OCI-LY7 (cell line): ENCODE measurements around the gene CNOT6. TPM values are rescaled to one million over a fixed set of nuclear protein-coding genes. Genes with fewer than 3 reads are reported as not detected.

Experiments
- BruUV-seq: library from RNA; stranded (reverse); fragments of 400-500 nt; replicated peaks from 2 replicates; lab custom pipeline; 2021; lab: Mats Ljungman, UMichigan
- CTCF ChIA-PET: fragments of 300-600 bp; sonication (Branson Sonifier 250); formaldehyde crosslinking; loops from one replicate; lab custom pipeline; 2022; ENCODE audit warnings: antibody characterized with exemption; ENCODE audit not compliant: unreplicated experiment; lab: Charles Lee
- POLR2A ChIA-PET: fragments of 300-600 bp; sonication (Branson Sonifier 250); formaldehyde crosslinking; loops from one replicate; lab custom pipeline; 2022; ENCODE audit warnings: antibody characterized with exemption; lab: Charles Lee
- DNase-seq: peaks from one replicate; pipeline ENCODE4 v3.0.0-alpha.2; 2015; ENCODE audit warnings: low spot score
- H2AFZ ChIP-seq: fragments of 200-600 bp; sonication (generic), shearing (Covaris generic); 2 replicates; pipeline ENCODE4 v1.6.1; 2014; ENCODE audit warnings: mild to moderate bottlenecking, antibody characterized with exemption, low read length, moderate library complexity
- H3K27ac ChIP-seq: fragments of 200-600 bp; sonication (generic); 2 replicates; pipeline ENCODE4 v1.5.1; 2014; ENCODE audit warnings: mixed run types, low read depth, mild to moderate bottlenecking, moderate library complexity, low read length, inconsistent platforms; ENCODE audit not compliant: poor library complexity, severe bottlenecking
- H3K36me3 ChIP-seq: fragments of 200-600 bp; sonication (generic); 2 replicates; pipeline ENCODE4 v1.6.1; 2014; ENCODE audit warnings: mild to moderate bottlenecking, antibody characterized with exemption, low read length, moderate library complexity, mixed read lengths; ENCODE audit not compliant: insufficient read depth
- H3K4me1 ChIP-seq: fragments of 200-600 bp; sonication (generic); 2 replicates; pipeline ENCODE4 v1.5.1; 2014; ENCODE audit warnings: mild to moderate bottlenecking, low read length; ENCODE audit not compliant: insufficient read depth, poor library complexity, severe bottlenecking
- H3K4me2 ChIP-seq: fragments of 200-600 bp; sonication (generic); 2 replicates; pipeline ENCODE4 v1.6.1; 2014; ENCODE audit warnings: mild to moderate bottlenecking, low read length
- H3K4me3 ChIP-seq: fragments of 200-600 bp; sonication (generic); 2 replicates; pipeline ENCODE4 v1.5.1; 2014; ENCODE audit warnings: mild to moderate bottlenecking, low read depth, low read length; ENCODE audit not compliant: poor library complexity, severe bottlenecking
- H3K79me2 ChIP-seq: fragments of 200-600 bp; sonication (generic); 2 replicates; pipeline ENCODE4 v1.6.1; 2016; ENCODE audit warnings: low read depth, mild to moderate bottlenecking, low read length, moderate library complexity, mixed read lengths; ENCODE audit not compliant: insufficient read depth
- H3K9me2 ChIP-seq: fragments of 200-600 bp; sonication (generic); 2 replicates; pipeline ENCODE4 v1.6.1; 2016; ENCODE audit warnings: mild to moderate bottlenecking, low read length, mixed read lengths; ENCODE audit not compliant: insufficient read depth
- H3K9me3 ChIP-seq: fragments of 200-600 bp; sonication (generic); 2 replicates; pipeline ENCODE4 v1.6.1; 2014; ENCODE audit warnings: mild to moderate bottlenecking, mixed run types, low read length, mixed read lengths
- H4K20me1 ChIP-seq: fragments of 200-600 bp; sonication (generic); 2 replicates; pipeline ENCODE4 v1.6.1; 2014; ENCODE audit warnings: mild to moderate bottlenecking, antibody characterized with exemption, low read length, moderate library complexity, mixed read lengths; ENCODE audit not compliant: insufficient read depth
- EZH2phosphoT487 ChIP-seq: fragments of 200-600 bp; sonication (generic); IDR thresholded peaks from 2 replicates; pipeline ENCODE4 v1.6.1; 2018; ENCODE audit warnings: low read depth, borderline replicate concordance, mild to moderate bottlenecking, mixed run types, antibody characterized with exemption, low read length, moderate library complexity, mixed read lengths
- intact Hi-C: fragments of 100-400 bp; cut with micrococcal nuclease; formaldehyde crosslinking; loops from one replicate; pipeline ENCODE4 v1.10.0; 2022; ENCODE audit not compliant: unreplicated experiment
- total RNA-seq, 2 experiments: library from RNA; depleted of rRNA in 1 of 2; stranded (reverse); fragments of >200 nt in 1 of 2; shearing (Covaris generic) in 1 of 2; gene quantifications; 2 replicates each; pipeline ENCODE4 v1.2.3, GENCODE V29; 2014 to 2022
- TF ChIP-seq, protein P1 (sequence below): fragments of 200-600 bp; sonication (generic); conservative IDR thresholded peaks from 2 replicates; pipeline ENCODE4 v1.5.1; 2014; ENCODE audit warnings: mild to moderate bottlenecking, antibody characterized with exemption, low read length, moderate library complexity, mixed read lengths

CNOT6 gene
- total RNA-seq, 2 experiments from 2014 or later, result 9.4 to 30.1 TPM

DNA sequence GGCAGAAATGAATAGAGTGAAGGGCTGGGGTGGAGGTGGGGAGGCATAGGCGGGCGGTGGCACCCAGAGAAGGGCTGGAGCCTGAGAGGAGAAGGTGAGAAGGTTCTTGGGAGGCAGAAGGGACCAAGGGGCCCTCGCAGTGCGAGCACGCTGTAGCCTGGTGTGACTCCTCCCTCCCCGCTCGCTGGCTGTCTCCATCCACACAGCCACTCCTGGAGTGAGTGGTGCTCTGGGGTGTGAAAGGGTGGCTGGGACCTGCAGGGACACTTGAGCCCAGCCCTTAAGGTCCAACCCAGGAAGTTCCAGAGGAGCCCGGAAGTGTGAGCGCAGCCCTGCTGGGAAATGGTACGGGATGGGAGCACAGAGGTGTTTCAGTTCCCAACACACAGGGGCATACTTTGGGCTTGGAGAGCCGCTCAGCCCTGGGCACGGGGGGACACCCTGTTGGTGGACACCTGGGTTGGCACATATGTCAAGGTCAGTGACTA is 106.4 kb downstream of the CNOT6 start:
- Histone ChIP-seq H3K27ac (no peak overlapping the region), H3K9me3 (no peaks in the 10 kb centered on the region), H4K20me1 (no peaks in the 10 kb centered on the region), H3K9me2 (no peaks in the 10 kb centered on the region), H3K36me3 (no peaks in the 10 kb centered on the region), H2AFZ (no peak overlapping the region), H3K79me2 (no peaks in the 10 kb centered on the region), H3K4me2 (no peak overlapping the region), H3K4me1 (no peaks in the 10 kb centered on the region), H3K4me3 (no peak overlapping the region)
- no TSS peak for BruUV-seq
- intact Hi-C loops, result no loop called here
- POLR2A ChIA-PET, result no interaction called here
- CTCF ChIA-PET, result no interaction called here
- DNase-seq, result no peak
- TF ChIP-seq EZH2phosphoT487, result no peak
- TF ChIP-seq, protein P1, sequence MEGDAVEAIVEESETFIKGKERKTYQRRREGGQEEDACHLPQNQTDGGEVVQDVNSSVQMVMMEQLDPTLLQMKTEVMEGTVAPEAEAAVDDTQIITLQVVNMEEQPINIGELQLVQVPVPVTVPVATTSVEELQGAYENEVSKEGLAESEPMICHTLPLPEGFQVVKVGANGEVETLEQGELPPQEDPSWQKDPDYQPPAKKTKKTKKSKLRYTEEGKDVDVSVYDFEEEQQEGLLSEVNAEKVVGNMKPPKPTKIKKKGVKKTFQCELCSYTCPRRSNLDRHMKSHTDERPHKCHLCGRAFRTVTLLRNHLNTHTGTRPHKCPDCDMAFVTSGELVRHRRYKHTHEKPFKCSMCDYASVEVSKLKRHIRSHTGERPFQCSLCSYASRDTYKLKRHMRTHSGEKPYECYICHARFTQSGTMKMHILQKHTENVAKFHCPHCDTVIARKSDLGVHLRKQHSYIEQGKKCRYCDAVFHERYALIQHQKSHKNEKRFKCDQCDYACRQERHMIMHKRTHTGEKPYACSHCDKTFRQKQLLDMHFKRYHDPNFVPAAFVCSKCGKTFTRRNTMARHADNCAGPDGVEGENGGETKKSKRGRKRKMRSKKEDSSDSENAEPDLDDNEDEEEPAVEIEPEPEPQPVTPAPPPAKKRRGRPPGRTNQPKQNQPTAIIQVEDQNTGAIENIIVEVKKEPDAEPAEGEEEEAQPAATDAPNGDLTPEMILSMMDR, result no peak

DNA sequence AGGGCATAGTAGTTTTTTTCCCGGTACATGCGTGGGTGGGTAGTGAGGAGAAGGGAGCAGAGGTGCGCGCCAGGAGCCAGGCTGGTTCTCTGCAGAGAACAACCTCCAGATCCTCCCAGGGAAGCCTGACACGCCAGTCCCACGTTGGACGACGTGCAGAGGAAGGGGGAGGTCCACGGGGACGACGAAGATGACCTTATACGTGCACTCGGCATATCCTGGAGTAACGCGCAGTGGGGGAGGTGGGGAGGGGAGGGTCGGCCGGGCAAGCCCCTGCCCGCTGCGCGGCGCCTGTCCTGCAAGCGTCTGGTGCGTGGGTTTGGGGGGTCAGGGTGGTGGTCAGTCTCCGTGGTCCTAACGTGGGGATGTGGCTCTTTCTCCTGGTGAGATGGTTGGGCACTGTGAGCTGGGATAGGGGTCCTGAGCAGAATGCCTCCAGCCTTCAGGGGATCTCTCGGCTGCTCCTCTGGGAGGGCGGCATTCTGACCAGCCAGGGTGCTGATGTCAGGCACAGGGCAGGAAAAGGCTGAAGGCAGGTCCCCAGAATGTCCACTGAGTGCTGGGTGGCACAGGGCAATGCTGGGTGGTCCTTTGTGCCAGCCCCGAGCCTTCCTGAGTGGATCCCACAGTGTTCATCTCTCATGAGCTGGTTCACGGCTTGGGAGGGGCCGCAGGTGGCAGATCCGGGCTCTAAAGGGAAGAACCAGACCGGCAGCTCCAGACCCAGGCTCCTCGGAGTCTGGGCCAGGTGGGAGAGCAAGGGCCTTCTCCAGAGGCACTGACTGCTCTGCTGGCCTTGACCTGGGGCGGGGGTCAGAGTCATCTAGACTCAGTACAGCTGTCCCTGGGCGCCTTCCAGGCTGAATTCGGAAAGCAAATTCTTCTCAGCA is 107.7 kb downstream of the CNOT6 start:
- no peaks in the 10 kb centered on the region for H3K79me2 ChIP-seq
- no peak overlapping the region for H2AFZ ChIP-seq
- H3K9me3 ChIP-seq, result no peaks in the 10 kb centered on the region
- H3K4me3 ChIP-seq, result no peak overlapping the region
- CTCF ChIA-PET, result no interaction called here
- no peaks in the 10 kb centered on the region for H3K4me1 ChIP-seq
- TF ChIP-seq, protein P1, result no peak
- TF ChIP-seq EZH2phosphoT487, result no peak
- no peak for DNase-seq
- BruUV-seq, result no TSS peak
- POLR2A ChIA-PET, result no interaction called here
- no peaks in the 10 kb centered on the region for H4K20me1 ChIP-seq
- H3K9me2 ChIP-seq, result no peaks in the 10 kb centered on the region
- no peaks in the 10 kb centered on the region for H3K36me3 ChIP-seq
- intact Hi-C loops, result no loop called here
- no peak overlapping the region for H3K4me2 ChIP-seq
- H3K27ac ChIP-seq, result no peak overlapping the region
